GM21447 (cell line): ENCODE data around the gene OGFOD3.
"Not testable (repeated sequence)": the region's sequence is repeated elsewhere in the genome, so short reads cannot be mapped to it uniquely, and the experiment has no call there.

ENCODE experiments used
- ATAC-seq: cut with Tn5 transposase; IDR thresholded peaks from one replicate; pipeline ENCODE4 v1.9.1; 2021; ENCODE audit not compliant: unreplicated experiment

The OGFOD3 gene

DNA sequence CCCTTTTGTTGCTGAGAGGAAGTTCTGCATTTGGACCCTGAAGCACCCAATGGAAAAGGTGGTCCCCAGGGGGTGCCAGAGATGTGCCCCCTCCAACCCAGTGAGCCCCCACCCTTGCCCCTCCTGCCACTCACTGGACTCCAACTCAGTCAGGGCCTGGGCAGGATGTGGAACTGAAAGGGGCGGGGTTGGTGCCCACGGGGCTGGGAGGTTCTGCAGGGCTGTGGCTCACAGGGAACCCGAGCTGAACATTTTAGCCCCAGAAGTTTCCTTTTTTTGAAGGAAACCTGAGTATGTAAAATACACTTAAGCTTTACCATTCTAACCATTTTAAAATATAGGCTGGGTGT, 15.8 kb upstream of the OGFOD3 start:
- ATAC-seq = peak; percentile 51

- ATAC-seq = no peak
Observed at GRCh38 chr17:82433560-82434215, 15.3 kb upstream of the OGFOD3 start.

- ATAC-seq = no peak
Observed at GRCh38 chr17:82432017-82432416, 13.6 kb upstream of the OGFOD3 start.

GRCh38 chr17:82429824-82430223, 11.4 kb upstream of the OGFOD3 start:
- ATAC-seq = no peak

DNA sequence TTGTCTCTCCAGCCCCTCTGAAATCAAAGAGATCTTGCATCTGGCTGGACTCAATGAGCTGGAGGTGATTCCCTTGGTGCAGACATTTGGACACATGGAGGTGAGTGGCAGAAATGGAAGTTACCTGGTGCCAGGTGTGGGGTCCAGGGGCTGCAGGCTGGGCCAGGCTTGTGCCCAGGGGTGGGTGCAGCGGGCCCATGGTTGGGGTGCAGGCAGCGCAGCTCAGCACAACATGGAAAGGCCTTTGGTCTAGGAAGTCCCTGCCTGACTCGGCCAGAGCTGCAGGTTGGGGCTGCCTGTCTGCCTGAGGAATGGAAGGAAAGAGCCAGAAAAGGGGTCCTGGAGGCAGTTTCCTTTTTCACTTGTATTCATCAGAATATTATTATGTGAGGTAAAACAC, 10.2 kb upstream of the OGFOD3 start:
- no peak for ATAC-seq

DNA sequence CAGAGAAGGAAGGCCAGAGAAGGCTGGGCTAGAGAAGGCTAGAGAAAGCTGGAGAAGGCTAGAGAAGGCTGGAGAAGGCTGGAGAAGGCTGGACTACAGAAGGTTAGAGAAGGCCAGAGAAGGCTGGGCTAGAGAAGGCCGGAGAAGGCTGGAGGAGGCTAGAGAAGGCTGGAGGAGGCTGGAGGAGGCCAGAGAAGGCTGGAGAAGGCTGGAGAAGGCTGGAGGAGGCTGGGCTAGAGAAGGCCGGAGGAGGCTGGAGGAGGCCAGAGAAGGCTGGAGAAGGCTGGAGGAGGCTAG, 6.4 kb upstream of the OGFOD3 start:
- ATAC-seq = no peak

GRCh38 chr17:82424001-82424862, 5.8 kb upstream of the OGFOD3 start:
- ATAC-seq = no peak

- no peak for ATAC-seq
Observed at GRCh38 chr17:82419540-82419939, 1.2 kb upstream of the OGFOD3 start.

GRCh38 chr17:82416771-82417170, 1.6 kb downstream of the OGFOD3 start:
- no peak for ATAC-seq

- ATAC-seq = no peak
Observed at GRCh38 chr17:82416264-82416663, 2.1 kb downstream of the OGFOD3 start.

GRCh38 chr17:82415786-82416185, 2.6 kb downstream of the OGFOD3 start:
- ATAC-seq = no peak

DNA sequence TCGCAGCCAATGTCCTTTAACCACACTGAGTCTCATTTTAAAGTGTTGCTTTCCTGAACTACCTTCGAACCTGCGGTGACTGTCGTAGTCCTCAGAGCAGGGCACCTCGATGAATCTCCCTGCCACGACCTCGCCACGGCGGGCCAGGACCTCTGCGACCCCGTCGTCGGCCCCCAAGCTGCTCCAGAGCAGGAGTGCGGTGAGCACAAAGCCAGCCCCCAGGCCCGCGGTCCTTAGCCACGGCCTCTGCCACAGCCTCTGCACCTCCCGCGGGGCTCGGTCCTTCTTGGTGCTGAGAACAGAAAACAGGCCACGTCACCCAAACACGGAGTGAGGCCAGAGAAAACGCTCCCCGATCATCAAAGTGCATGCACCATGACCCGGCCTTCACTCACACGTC, 3.0 kb downstream of the OGFOD3 start:
- ATAC-seq = no peak

- ATAC-seq = no peak
Observed at GRCh38 chr17:82414548-82415281, 3.7 kb downstream of the OGFOD3 start.

GRCh38 chr17:82412535-82413520, 5.6 kb downstream of the OGFOD3 start:
- no peak for ATAC-seq

DNA sequence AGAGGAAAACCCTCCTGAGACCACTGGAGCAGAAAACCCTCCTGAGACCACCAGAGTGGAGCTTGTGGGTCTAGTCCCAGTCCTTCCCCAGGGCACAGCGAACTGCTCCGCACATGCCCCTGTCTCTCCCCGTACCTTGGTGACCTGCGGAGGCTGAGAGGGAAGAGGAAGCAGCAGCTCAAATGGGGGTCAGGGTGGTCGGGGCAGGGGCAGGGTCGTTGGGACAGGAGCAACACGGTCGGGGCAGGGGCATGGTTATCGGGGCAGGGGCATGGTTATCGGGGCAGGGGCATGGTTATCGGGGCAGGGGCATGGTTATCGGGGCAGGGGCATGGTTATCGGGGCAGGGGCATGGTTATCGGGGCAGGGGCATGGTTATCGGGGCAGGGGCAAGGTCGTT, 6.3 kb downstream of the OGFOD3 start:
- not testable (repeated sequence) for ATAC-seq

DNA sequence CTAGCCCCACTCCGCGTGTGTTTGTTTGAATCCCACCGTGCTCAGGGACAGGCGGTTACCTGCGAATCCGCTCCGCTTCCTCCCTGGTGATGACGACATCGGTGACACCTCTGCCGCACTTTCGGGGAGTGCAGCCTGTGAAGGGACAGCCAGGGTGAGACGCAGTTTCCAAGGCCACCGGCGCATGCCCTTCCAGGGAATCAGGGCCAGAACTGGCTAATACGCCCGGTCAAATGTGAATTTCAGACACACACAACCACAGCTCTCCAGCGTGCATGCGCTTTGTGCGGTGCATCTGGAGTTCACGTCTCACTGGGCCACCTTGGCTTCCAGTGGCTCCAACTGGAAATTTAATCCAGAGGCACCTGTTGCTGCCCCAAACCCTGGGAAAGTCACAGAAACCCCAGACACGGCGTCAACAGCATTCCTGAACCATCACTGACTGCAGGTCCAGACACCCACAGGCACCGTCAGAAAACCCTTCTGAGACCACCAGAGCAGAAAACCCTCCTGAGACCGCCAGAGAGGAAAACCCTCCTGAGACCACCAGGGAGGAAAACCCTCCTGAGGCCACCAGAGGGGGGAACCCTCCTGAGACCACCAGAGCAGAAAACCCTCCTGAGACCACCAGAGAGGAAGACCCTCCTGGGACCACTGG, 6.9 kb downstream of the OGFOD3 start:
- ATAC-seq = no peak

DNA sequence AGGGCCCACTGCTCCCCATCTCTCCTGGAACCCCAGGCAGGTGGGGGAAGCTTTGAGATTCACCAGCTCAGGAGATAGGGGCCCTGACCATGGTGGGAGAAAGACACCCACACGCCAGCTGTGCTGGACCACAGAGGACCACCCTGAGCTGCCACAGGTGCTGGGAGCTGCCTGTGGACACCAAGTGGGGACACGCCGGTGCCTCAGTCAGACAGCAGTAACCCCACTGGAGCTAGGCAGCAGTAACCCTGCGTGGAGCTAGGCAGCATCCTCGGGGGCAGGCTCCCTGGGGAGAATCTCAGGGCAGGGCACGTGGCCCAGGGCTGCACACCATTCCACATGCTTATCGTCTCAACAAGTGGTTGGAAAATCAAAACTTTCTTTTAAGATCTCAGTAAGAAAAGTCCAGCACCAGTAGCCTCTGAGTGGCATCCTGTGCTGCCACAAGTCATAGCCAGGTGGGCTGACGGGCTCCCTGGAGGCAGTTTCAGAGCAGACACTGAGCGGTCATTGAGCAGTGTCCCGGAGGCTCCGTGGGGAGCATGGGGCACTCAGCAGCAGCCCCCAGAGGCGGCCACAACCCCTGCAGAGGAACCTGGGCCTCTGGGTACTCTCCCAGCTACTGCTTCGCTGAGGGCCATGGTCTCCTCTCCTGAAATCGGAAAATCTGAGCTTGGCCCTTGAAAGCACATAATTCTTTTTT, 8.2 kb downstream of the OGFOD3 start:
- no peak for ATAC-seq

DNA sequence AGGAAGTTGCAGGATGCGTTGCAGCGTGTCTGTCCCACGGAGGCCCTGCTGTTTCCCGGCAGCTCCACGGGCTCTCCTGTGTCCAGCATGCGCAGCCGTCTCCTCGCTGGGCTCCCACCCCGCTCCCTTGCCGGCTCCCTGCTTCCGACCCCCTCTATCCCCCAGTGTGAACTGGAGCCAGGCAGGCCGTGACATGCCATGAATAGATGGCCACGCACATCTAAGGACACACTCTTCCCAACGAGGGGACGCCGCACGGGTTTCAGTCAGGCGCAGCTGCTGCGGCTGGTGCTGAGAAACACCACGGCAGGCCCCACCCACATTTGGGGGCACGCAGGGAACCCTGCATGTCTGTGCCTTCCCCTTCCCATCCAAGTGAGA, 9.5 kb downstream of the OGFOD3 start:
- no peak for ATAC-seq

- ATAC-seq = no peak
Observed at GRCh38 chr17:82408288-82408937, 10.0 kb downstream of the OGFOD3 start.
